H7 (cell line): Measurements from ENCODE around the gene SLC40A1. TPM values are rescaled to one million over a fixed set of nuclear protein-coding genes. Genes with fewer than 3 reads are reported as not detected.

Experiments
- DNase-seq: peaks from one replicate; pipeline ENCODE4 v3.0.0; 2012
- H3K27me3 ChIP-seq: 2 replicates; pipeline ENCODE4 v1.6.0; 2011; ENCODE audit warnings: mild to moderate bottlenecking, low read length; ENCODE audit not compliant: control insufficient read depth, insufficient read depth
- H3K36me3 ChIP-seq: replicated peaks from 2 replicates; pipeline ENCODE4 v1.5.1; 2011; ENCODE audit warnings: low read length; ENCODE audit not compliant: control insufficient read depth, insufficient read depth
- H3K4me3 ChIP-seq: 2 replicates; pipeline ENCODE4 v1.5.1; 2011; ENCODE audit warnings: low read depth, mild to moderate bottlenecking, control low read depth, low read length, moderate library complexity; ENCODE audit not compliant: insufficient read depth
- total RNA-seq: library from RNA; depleted of rRNA; stranded (reverse); fragments of >200 nt; shearing (Covaris generic); gene quantifications from 2 replicates; pipeline ENCODE4 v1.2.3, GENCODE V29; 2014

SLC40A1 gene
- total RNA-seq, 1 experiment from 2014 or later: 1.9 TPM

DNA sequence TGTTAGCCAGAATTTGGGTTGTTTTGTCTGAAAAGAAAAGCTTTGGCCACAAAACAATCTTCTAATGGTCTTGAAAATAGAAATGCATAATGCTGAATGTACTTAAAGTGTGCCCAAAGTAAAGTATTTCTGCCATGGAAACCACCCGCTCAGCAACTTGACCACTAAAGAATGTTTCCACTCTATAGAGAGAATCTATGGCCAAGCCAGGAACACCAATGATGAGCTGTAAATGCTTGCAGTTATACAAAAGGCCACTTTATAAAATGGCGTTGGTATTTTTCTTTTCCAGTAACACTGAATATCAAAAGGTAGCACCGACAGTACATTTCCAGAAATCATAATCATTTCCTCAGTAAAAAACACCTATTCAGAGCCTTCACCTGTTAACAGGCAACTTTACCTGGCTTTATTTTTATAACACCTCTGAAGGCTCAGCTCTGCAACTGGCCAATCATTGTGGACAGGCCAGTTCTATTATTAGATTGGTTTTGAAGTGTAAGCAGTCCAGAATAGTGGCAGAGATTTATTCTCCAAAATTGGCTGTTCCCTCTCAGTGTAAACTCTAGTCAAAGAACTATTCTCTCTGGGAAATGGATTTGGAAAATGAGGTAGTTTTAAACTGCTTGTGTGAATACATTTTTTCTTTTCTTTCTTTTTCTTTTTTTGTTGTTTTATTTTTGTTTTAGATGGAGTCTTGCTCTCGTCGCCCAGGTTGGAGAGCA, 36.1 kb downstream of the SLC40A1 start:
- no peaks in the 10 kb centered on the region for H3K27me3 ChIP-seq

DNA sequence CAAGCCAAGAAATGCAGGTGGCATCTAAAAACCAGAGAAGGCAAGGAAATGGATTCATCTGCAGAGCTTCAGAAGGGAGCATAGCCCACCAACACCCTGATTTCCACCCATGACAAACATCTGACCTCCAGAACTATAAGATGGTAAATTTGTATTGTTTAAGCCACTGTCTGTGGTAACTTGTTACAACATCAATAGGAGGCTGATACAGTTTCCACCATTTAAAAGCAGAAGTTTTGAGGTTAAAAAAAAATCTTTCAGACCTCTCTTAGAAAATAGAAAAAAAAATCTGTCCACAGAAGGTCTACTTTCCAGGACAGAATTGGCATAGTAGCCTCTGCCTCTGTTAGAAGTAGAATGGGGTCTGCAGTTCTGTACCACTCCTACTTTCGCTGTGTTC, 37.2 kb downstream of the SLC40A1 start:
- H3K36me3 ChIP-seq: no peaks in the 10 kb centered on the region
- no peaks in the 10 kb centered on the region for H3K27me3 ChIP-seq
- no peak overlapping the region for H3K4me3 ChIP-seq
- DNase-seq: no peak

More for the DNA sequence above, 36.1 kb downstream of the SLC40A1 start:
- Histone ChIP-seq H3K4me3 (no peak overlapping the region), H3K36me3 (no peaks in the 10 kb centered on the region)
- no peak for DNase-seq

DNA sequence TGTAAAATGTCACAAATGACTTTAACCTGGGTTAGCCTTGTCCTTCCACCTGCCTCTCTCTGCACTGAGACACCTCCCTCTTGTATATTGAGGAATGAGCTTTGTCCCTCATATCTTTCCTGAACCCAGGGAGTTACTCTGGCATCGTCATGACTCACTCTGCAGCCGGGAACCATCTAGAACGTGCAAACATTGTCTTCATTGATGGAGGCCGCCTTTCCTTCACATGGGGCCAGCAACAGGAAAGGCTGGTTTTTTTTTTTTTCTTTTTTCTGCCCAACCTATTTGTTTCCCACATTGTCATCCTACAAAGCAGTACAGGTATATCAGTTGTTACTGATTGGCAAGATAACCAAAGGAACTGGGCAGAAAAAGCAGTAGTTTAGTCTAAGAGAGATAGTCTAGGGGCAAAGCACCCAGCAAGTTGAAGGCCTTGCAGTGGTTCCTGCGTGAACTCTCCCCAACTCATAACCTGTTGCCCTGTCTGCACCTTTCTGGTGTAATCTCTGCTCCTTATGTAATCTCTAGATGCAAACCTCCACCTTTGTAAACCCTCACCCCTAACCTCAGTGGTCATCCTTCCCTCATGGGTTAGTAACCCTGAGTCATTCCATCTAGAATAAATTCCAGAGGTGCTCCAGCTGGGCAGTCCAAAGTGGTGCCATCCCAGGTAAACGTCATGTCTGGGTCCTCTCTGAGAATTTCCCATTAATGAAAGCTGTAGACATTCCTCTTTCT, 38.3 kb downstream of the SLC40A1 start:
- DNase-seq: no peak
- Histone ChIP-seq H3K27me3 (no peaks in the 10 kb centered on the region), H3K36me3 (no peaks in the 10 kb centered on the region), H3K4me3 (no peak overlapping the region)

DNA sequence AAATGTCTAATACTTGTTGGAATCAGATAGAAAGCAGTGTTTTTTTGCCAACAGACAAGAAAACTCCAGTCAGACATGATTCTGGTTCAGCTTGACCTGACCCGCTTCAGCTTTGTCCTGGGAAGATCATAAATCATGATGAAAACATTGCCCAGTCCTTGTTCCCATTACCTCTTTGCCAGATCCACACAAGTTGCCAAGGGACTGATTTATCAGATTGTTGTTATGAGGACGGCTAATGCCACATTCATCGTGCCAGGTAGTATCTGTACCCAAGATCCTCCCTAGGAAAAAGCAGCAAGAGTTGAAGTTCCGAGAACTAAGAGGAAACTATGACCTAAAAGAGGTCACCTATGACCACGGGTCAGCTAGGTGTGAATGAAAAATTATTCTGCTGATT, 39.0 kb downstream of the SLC40A1 start:
- Histone ChIP-seq H3K27me3 (no peaks in the 10 kb centered on the region), H3K4me3 (no peak overlapping the region), H3K36me3 (no peaks in the 10 kb centered on the region)
- no peak for DNase-seq

DNA sequence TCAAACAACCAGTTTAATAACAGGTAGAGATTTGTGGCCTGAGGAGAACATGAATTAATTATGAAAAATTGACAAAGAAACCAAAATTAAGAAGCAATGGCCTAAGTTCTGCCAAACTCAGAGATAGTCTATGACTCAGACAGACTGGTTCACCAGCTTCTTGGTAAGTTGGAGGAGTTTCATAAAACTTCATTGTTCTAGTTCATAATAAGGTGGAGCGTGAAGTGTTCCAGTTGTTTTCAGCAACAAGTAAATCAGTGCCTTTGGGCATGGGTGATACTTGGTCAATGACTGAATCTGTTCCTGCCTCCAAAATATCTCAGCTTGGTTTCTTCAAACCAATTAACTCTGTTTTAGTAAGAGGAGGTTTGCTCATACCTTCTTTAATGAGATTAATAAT, 40.0 kb downstream of the SLC40A1 start:
- H3K36me3 ChIP-seq: no peaks in the 10 kb centered on the region
- H3K27me3 ChIP-seq: no peaks in the 10 kb centered on the region
- DNase-seq: no peak

DNA sequence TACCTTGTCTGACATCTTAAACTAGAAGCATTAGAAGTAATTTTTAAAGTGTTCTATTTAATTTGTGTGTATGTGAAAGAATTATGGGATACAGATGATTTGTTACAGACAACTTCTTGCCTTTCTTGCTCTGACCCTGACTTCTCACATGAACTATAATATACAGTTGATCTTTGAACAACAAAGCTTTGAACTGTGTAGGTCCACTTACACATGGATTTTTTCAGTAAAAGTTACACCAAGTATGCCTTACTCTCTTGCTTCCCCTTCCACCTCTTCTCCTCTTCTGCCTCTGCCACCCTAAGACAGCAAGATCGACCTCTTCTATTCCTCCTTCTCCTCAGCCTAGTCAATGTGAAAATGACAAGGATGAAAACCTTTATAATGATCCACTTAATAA, 42.2 kb downstream of the SLC40A1 start:
- H3K27me3 ChIP-seq: no peaks in the 10 kb centered on the region
- H3K4me3 ChIP-seq: no peak overlapping the region
- no peaks in the 10 kb centered on the region for H3K36me3 ChIP-seq
- DNase-seq: no peak

More for the DNA sequence above, 40.0 kb downstream of the SLC40A1 start:
- H3K4me3 ChIP-seq: no peak overlapping the region

DNA sequence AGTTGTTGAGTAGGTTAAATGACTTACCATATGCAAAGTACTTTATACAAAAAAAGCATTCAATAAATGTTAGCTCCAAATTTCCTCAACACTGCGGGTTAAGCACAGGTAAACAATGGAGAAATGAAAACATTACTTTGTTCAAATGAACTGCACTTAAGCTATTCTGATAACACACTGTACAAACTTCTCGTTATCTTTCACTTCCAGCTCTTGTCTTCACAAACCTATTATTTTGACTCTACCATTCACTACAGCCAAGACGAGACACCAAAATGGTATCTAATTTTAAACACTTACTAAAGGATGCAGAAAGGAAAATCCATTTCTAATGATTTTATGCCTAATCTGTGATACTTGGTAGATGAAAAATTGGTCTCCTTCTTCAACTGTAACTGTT, 43.8 kb downstream of the SLC40A1 start:
- DNase-seq: no peak
- Histone ChIP-seq H3K36me3 (no peaks in the 10 kb centered on the region), H3K4me3 (no peak overlapping the region), H3K27me3 (no peaks in the 10 kb centered on the region)

DNA sequence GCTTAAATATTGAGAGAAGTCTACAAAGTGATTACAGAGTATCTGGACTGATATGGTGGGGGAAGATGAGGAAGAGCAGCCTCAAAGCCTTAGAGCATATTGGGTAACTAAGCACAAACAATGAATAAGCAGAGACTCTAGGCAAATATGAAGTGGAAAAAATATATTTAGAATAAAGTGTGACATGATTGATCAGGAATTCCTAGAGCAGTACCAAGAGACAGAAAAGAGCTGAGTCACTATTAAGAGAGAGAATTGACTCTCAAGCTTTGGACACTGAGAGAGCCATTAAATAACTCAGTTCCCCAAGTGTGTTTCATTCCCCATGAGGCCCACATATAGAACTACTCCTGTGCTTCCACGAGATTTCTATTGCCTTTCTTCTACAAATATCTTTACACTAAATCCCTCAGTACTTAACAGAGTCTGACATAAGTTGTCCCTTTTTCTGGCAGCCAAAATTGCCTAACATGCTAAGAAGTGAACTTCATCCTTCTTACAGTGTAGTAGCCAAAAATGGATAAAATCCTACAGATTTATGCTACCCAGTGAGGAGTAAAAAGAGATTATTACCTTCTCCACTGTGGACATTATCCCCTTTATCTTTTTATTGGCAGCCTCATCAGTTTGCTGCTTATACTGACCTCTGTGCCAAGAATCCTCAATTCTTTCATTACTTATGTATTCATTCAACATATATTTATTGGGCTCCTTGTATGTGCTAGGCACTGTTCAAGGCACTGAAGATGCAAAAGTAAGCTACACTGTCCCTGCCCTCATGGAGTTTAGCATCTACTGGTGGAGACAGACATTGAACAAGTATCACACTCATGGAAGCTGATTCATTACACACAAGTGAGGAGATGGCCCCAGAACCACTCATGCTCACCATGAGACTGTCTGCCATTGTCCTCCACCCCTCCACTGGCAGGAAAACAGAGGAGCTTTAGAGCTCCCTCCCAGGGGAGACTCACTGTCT, 45.4 kb downstream of the SLC40A1 start:
- DNase-seq: no peak
- no peak overlapping the region for H3K4me3 ChIP-seq
- H3K36me3 ChIP-seq: no peaks in the 10 kb centered on the region
- H3K27me3 ChIP-seq: no peaks in the 10 kb centered on the region

DNA sequence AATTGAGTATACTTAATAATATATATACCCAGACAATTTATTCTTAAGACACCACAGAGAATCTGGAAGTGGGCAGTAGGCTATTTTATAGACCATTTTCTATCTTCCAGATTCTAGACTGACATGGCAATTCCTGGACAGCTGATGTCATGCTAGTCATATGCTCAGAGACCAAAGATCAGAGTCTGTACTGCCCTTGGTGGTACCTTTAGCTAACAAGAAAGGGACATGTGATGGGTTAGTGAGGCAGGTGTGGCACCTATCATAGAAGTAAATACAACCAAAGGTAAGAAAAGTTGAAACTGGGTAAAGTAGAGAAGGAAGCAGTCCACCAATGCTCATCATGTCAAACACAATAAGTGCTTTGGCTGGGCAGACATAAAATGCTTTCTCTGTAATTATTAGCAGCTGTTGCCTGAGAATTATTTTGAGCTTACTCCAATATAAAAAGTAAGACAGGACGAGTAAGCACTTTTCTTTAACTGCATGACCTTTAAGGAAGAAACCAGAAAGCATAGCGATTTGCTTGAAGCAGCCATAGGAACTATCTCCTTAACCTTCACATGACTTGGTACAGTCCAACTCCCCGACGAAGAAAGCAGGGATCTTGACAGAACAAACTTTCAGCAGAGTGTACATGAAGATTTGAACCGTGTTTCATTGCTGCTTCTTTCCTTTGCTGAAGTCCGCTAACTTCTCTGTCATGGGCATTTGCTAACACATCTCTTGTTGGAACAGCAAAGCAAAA, 47.1 kb downstream of the SLC40A1 start:
- Histone ChIP-seq H3K27me3 (no peaks in the 10 kb centered on the region), H3K4me3 (no peak overlapping the region), H3K36me3 (no peaks in the 10 kb centered on the region)
- DNase-seq: no peak

DNA sequence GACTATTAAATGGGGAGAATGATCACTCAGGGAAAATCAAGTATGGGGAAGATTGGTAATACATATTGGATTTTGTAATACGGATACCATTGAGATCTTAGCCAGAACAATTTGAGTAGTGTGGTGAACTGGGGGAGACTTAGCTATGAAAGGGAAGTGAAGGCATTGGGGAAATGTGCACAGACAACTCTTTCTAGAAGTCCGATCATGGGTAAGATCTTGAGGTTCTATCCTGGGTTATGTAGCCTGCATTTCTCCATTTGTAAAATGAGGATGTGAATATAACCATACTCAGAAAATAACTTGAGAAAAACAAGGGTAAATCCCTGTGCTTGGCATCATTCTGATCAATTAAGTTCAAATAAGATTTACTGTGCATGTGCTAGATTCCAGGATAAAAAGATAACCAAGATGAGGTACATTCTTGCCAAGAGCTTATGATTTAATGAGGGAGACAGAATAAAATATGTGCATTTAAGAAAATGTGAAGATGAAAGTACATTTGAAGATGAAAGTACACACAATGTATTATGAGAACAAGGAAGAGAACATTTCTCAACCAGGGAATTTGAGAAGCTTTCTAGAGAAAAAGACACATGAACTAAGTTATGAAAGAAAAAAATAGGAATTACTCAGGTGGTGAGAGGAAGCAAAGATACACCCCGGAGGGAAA, 49.5 kb downstream of the SLC40A1 start:
- H3K36me3 ChIP-seq: no peaks in the 10 kb centered on the region
- DNase-seq: no peak

DNA sequence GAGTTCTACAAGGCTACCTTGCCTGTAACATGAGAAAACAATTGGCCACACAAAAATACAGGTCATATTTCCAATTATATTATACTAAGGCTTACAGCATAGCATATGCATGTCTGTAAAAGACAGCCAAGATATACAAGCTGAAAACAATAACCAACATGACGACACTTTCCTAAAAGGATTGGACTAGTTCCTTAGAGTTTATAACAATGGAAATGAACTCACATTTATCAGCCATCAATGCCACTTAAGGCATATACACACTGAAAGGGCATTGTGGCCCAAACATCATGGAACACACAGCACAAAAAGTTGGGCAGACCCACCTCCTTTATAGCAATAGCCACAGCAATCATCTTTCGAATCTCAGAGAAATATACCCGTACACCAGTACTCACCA, 52.0 kb downstream of the SLC40A1 start:
- Histone ChIP-seq H3K4me3 (no peak overlapping the region), H3K27me3 (no peaks in the 10 kb centered on the region), H3K36me3 (no peaks in the 10 kb centered on the region)
- no peak for DNase-seq

More for the DNA sequence above, 49.5 kb downstream of the SLC40A1 start:
- no peaks in the 10 kb centered on the region for H3K27me3 ChIP-seq
- no peak overlapping the region for H3K4me3 ChIP-seq

DNA sequence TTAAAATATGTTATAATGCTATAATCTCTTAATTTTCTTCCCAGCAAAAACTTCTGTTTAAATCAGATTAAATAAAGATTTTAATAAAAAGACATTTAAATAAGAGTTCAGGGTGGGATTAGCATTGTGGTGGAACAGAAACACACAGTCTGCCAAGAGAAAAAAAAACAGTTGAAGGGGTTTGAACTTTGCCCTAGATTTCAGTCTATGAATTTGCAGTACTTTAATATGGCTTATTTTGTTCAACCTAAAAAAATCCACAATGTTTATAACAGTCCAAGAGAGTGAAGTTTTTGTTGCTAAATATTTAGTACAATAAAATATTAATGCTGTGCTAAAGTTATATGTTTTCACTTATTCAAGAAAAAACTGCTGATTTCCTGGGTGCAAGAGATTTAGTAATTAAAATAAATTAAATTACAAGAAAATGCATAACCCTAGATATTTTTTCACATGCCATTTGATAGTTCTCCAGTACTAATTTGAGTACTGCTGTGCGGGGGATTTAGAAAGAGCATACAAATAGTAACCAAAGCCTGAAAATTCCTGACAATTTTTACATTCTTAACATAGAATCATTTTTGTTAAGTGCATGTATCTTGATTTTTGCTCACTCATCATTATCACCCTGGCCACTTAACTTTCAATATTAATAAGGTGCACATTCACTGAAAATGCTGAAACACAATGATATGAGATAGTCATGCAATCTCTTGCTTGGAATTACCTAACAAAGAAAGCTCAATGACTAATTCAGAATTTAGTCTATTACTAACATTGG, 52.6 kb downstream of the SLC40A1 start:
- H3K27me3 ChIP-seq: no peaks in the 10 kb centered on the region
- H3K36me3 ChIP-seq: no peaks in the 10 kb centered on the region
- no peak overlapping the region for H3K4me3 ChIP-seq
- DNase-seq: no peak
